ENCODE data around the gene VRK1. TPM values are rescaled to one million over a fixed set of nuclear protein-coding genes. Genes with fewer than 3 reads are reported as not detected.

Gene VRK1
- total RNA-seq, 4 donors from 2014 or later = 3.8 to 7.0 (median 5.4) TPM

GRCh38 chr14:96752125-96752524 is 45.1 kb upstream of the VRK1 start:
- in situ Hi-C loops (cut with MboI; ENCODE audit: low sequenced_read_pairs in 4 of 4) = no loop called here
- intact Hi-C loops (cut with DNase I; ENCODE audit: low total_unique reads) = no loop called here
- H3K4me1 ChIP-seq = no peaks in the 10 kb centered on the region
- no peak for TF ChIP-seq POLR2A (IDR thresholded peaks at IDR 0.05)
- no peak for TF ChIP-seq CTCF (IDR thresholded peaks at IDR 0.05 in 4 of 5, conservative IDR thresholded peaks at IDR 0.05 in 1 of 5)
- no peak overlapping the region for H3K27ac ChIP-seq
- no peak overlapping the region for H3K4me3 ChIP-seq
- DNase-seq = no peak
- no peak for ATAC-seq
- no peaks in the 10 kb centered on the region for H3K36me3 ChIP-seq
- H3K27me3 ChIP-seq = peaks cover 0 to 9% (median 6%) of the 10 kb centered on the region in 3 donors
- no peaks in the 10 kb centered on the region for H3K9me3 ChIP-seq

GRCh38 chr14:96752594-96752993 is 44.6 kb upstream of the VRK1 start:
- peaks cover 0 to 9% (median 3%) of the 10 kb centered on the region in 3 donors for H3K27me3 ChIP-seq
- no peak overlapping the region for H3K4me3 ChIP-seq
- no peak overlapping the region for H3K27ac ChIP-seq
- DNase-seq = no peak
- no peak for ATAC-seq
- H3K9me3 ChIP-seq = no peaks in the 10 kb centered on the region
- no peaks in the 10 kb centered on the region for H3K4me1 ChIP-seq
- no peak for TF ChIP-seq POLR2A (IDR thresholded peaks at IDR 0.05)
- TF ChIP-seq CTCF (IDR thresholded peaks at IDR 0.05 in 4 of 5, conservative IDR thresholded peaks at IDR 0.05 in 1 of 5) = no peak
- in situ Hi-C loops (cut with MboI; ENCODE audit: low sequenced_read_pairs in 4 of 4) (no loop called here), intact Hi-C loops (cut with DNase I; ENCODE audit: low total_unique reads) (no loop called here)
- H3K36me3 ChIP-seq = no peaks in the 10 kb centered on the region

GRCh38 chr14:96754162-96754844 is 42.9 kb upstream of the VRK1 start:
- peaks cover 0 to 5% (median 0%) of the 10 kb centered on the region in 3 donors for H3K27me3 ChIP-seq
- intact Hi-C loops (cut with DNase I; ENCODE audit: low total_unique reads) = no loop called here
- H3K9me3 ChIP-seq = no peaks in the 10 kb centered on the region
- TF ChIP-seq POLR2A (IDR thresholded peaks at IDR 0.05) (no peak), CTCF (IDR thresholded peaks at IDR 0.05 in 4 of 5, conservative IDR thresholded peaks at IDR 0.05 in 1 of 5) (no peak)
- H3K27ac ChIP-seq = no peak overlapping the region
- no peak overlapping the region for H3K4me3 ChIP-seq
- no peaks in the 10 kb centered on the region for H3K4me1 ChIP-seq
- H3K36me3 ChIP-seq = no peaks in the 10 kb centered on the region
- ATAC-seq = no peak
- no peak for DNase-seq
- in situ Hi-C loops (cut with MboI; ENCODE audit: low sequenced_read_pairs in 4 of 4) = no loop called here

- ATAC-seq (no peak), DNase-seq (no peak)
- H3K4me3 ChIP-seq = no peak overlapping the region
- intact Hi-C loops (cut with DNase I; ENCODE audit: low total_unique reads) = no loop called here
- no peaks in the 10 kb centered on the region for H3K9me3 ChIP-seq
- no peaks in the 10 kb centered on the region for H3K36me3 ChIP-seq
- no peaks in the 10 kb centered on the region for H3K4me1 ChIP-seq
- TF ChIP-seq POLR2A (IDR thresholded peaks at IDR 0.05) (no peak), CTCF (IDR thresholded peaks at IDR 0.05 in 4 of 5, conservative IDR thresholded peaks at IDR 0.05 in 1 of 5) (no peak)
- H3K27ac ChIP-seq = no peak overlapping the region
- peaks cover 0 to 5% (median 0%) of the 10 kb centered on the region in 3 donors for H3K27me3 ChIP-seq
- in situ Hi-C loops (cut with MboI; ENCODE audit: low sequenced_read_pairs in 4 of 4) = no loop called here
Measured at GRCh38 chr14:96754845-96755184, 42.4 kb upstream of the VRK1 start.

- ATAC-seq = no peak
- in situ Hi-C loops (cut with MboI; ENCODE audit: low sequenced_read_pairs in 4 of 4) (no loop called here), intact Hi-C loops (cut with DNase I; ENCODE audit: low total_unique reads) (no loop called here)
Measured at GRCh38 chr14:96756745-96757144, 40.4 kb upstream of the VRK1 start.

More at GRCh38 chr14:96756745-96757144, 40.4 kb upstream of the VRK1 start:
- Histone ChIP-seq H3K9me3 (no peaks in the 10 kb centered on the region), H3K27me3 (peaks cover 0 to 3% (median 0%) of the 10 kb centered on the region in 3 donors), H3K27ac (no peak overlapping the region), H3K4me3 (no peak overlapping the region), H3K4me1 (no peaks in the 10 kb centered on the region), H3K36me3 (no peaks in the 10 kb centered on the region)
- no peak for DNase-seq
- TF ChIP-seq POLR2A (IDR thresholded peaks at IDR 0.05) = no peak
